CD4-positive, CD25-positive, alpha-beta regulatory T cell (primary cell): ENCODE results near the gene A2ML1. TPM values are rescaled to one million over a fixed set of nuclear protein-coding genes. Genes with fewer than 3 reads are reported as not detected.

ENCODE experiments used
- ATAC-seq, 2 donors: fragments of 150-1000 bp; cut with Tn5 transposase; one replicate each; pipeline ENCODE4 v1.10.0; 2021; ENCODE audit warnings: low read depth in 2 of 2, moderate number of reproducible peaks in 2 of 2, moderate library complexity in 1 of 2
- DNase-seq, 3 donors: peaks; one replicate each; pipeline versions ENCODE4 v3.0.0 to v3.0.0-alpha.2; 2012 to 2022; ENCODE audit warnings: mixed read lengths in 1 of 3
- H3K27ac ChIP-seq: one replicate; pipeline ENCODE4 v1.7.0; 2013; ENCODE audit warnings: mild to moderate bottlenecking, low read length; ENCODE audit not compliant: insufficient read depth, poor library complexity, severe bottlenecking
- H3K27me3 ChIP-seq: one replicate; pipeline ENCODE4 v1.7.0; 2013; ENCODE audit warnings: low read length; ENCODE audit not compliant: control insufficient read depth, insufficient read depth
- H3K36me3 ChIP-seq: one replicate; pipeline ENCODE4 v1.7.0; 2013; ENCODE audit warnings: mild to moderate bottlenecking, low read length, moderate library complexity; ENCODE audit not compliant: control insufficient read depth, insufficient read depth
- H3K4me1 ChIP-seq: 2 replicates; pipeline ENCODE4 v1.7.0; 2013; ENCODE audit warnings: mild to moderate bottlenecking, low read length; ENCODE audit not compliant: insufficient read depth, control insufficient read depth, poor library complexity, severe bottlenecking
- H3K4me3 ChIP-seq: one replicate; pipeline ENCODE4 v1.7.0; 2013; ENCODE audit warnings: low read depth, mild to moderate bottlenecking, low read length, moderate library complexity
- H3K9me3 ChIP-seq, 2 experiments: 1 replicate in 1 of 2; 2 replicates in 1 of 2; pipeline ENCODE4 v1.7.0; 2013; ENCODE audit warnings: low read length in 2 of 2, mild to moderate bottlenecking in 1 of 2, moderate library complexity in 1 of 2; ENCODE audit not compliant: control insufficient read depth in 2 of 2
- H3K27ac Mint-ChIP-seq, 3 donors: one replicate each; pipeline ENCODE4 v1.8.0; 2020 to 2022; ENCODE audit warnings: mild to moderate bottlenecking in 3 of 3, mixed read lengths in 3 of 3, moderate library complexity in 2 of 3
- H3K27me3 Mint-ChIP-seq: one replicate; pipeline ENCODE4 v1.8.0; 2022; ENCODE audit warnings: mild to moderate bottlenecking, mixed read lengths
- H3K36me3 Mint-ChIP-seq: one replicate; pipeline ENCODE4 v1.8.0; 2020; ENCODE audit warnings: mixed read lengths
- H3K4me1 Mint-ChIP-seq, 4 donors: one replicate each; pipeline ENCODE4 v1.8.0; 2020 to 2022; ENCODE audit warnings: mixed read lengths in 4 of 4, mild to moderate bottlenecking in 1 of 4
- H3K4me3 Mint-ChIP-seq, 4 donors: one replicate each; pipeline ENCODE4 v1.8.0; 2020 to 2022; ENCODE audit warnings: mild to moderate bottlenecking in 4 of 4, mixed read lengths in 4 of 4, moderate library complexity in 3 of 4
- H3K9me3 Mint-ChIP-seq, 7 donors: one replicate each; pipeline ENCODE4 v1.8.0; 2020 to 2022; ENCODE audit warnings: mixed read lengths in 7 of 7, mild to moderate bottlenecking in 3 of 7, moderate library complexity in 2 of 7
- polyA plus RNA-seq, 4 donors: library from polyadenylated mRNA; unstranded; fragments of 300-500 nt; fragmentation: Illumina TruSeq; gene quantifications; one replicate each; pipeline ENCODE4 v1.2.3, GENCODE V29; 2021
- total RNA-seq: library from RNA; stranded (reverse); gene quantifications from one replicate; pipeline ENCODE4 v1.2.3, GENCODE V29; 2022

The A2ML1 gene
- total RNA-seq (not detected), polyA plus RNA-seq (not detected)

GRCh38 chr12:8822298-8822697 lies at the start of gene A2ML1:
TSS of gene A2ML1 (plus strand) at chr12:8822621. CDS start at chr12:8822652, 31 bp downstream.
- Histone ChIP-seq H3K27me3 (no peaks in the 10 kb centered on the region), H3K27ac (no peak within 1 kb of the TSS), H3K36me3 (no peaks in the 10 kb centered on the region), H3K4me3 (no peak within 1 kb of the TSS), H3K9me3 (no peaks in the 10 kb centered on the region), H3K4me1 (no peaks in the 10 kb centered on the region)
- ATAC-seq (no peak), DNase-seq (no peak)
- Mint-ChIP-seq H3K4me3 (no peak within 1 kb of the TSS), H3K9me3 (peaks cover 0 to 3% (median 0%) of the 10 kb centered on the region in 7 donors), H3K4me1 (peaks cover 0 to under 1% (median 0%) of the 10 kb centered on the region in 4 donors), H3K36me3 (no peaks in the 10 kb centered on the region), H3K27me3 (peaks cover 13% of the 10 kb centered on the region), H3K27ac (no peak within 1 kb of the TSS)

- Mint-ChIP-seq H3K9me3 (no peaks in the 10 kb centered on the region), H3K4me1 (peaks cover 0 to 5% (median 0%) of the 10 kb centered on the region in 4 donors), H3K27ac (no peak overlapping the region), H3K36me3 (peaks cover 9% of the 10 kb centered on the region), H3K27me3 (no peaks in the 10 kb centered on the region), H3K4me3 (no peak overlapping the region)
- no peak overlapping the region for H3K4me3 ChIP-seq
- no peaks in the 10 kb centered on the region for H3K4me1 ChIP-seq
- no peaks in the 10 kb centered on the region for H3K36me3 ChIP-seq
- no peaks in the 10 kb centered on the region for H3K9me3 ChIP-seq
- H3K27me3 ChIP-seq: no peaks in the 10 kb centered on the region
- DNase-seq: no peak
- no peak overlapping the region for H3K27ac ChIP-seq
- ATAC-seq: no peak
These were observed 49.0 kb upstream of the A2ML1 start for GRCh38 chr12:8773461-8773860.

GRCh38 chr12:8779281-8779680 lies 43.1 kb upstream of the A2ML1 start:
- Histone ChIP-seq H3K36me3 (no peaks in the 10 kb centered on the region), H3K27ac (no peak overlapping the region), H3K4me1 (no peaks in the 10 kb centered on the region), H3K9me3 (no peaks in the 10 kb centered on the region), H3K27me3 (no peaks in the 10 kb centered on the region), H3K4me3 (no peak overlapping the region)
- ATAC-seq (no peak), DNase-seq (no peak)
- no peaks in the 10 kb centered on the region for H3K9me3 Mint-ChIP-seq
- no peaks in the 10 kb centered on the region for H3K27me3 Mint-ChIP-seq
- no peak overlapping the region for H3K4me3 Mint-ChIP-seq
- peaks cover 8% of the 10 kb centered on the region for H3K36me3 Mint-ChIP-seq
- peaks cover 0 to 5% (median 0%) of the 10 kb centered on the region in 4 donors for H3K4me1 Mint-ChIP-seq
- H3K27ac Mint-ChIP-seq: no peak overlapping the region

- H3K27ac Mint-ChIP-seq: no peak overlapping the region
- no peak for DNase-seq
- no peaks in the 10 kb centered on the region for H3K9me3 ChIP-seq
- H3K36me3 Mint-ChIP-seq: peaks cover 5% of the 10 kb centered on the region
- no peak overlapping the region for H3K4me3 ChIP-seq
- no peak overlapping the region for H3K4me3 Mint-ChIP-seq
- no peak overlapping the region for H3K27ac ChIP-seq
- no peaks in the 10 kb centered on the region for H3K4me1 ChIP-seq
- H3K4me1 Mint-ChIP-seq: peaks cover 0 to 5% (median 0%) of the 10 kb centered on the region in 4 donors
- H3K27me3 ChIP-seq: no peaks in the 10 kb centered on the region
- ATAC-seq: no peak
- H3K9me3 Mint-ChIP-seq: no peaks in the 10 kb centered on the region
- H3K27me3 Mint-ChIP-seq: no peaks in the 10 kb centered on the region
- no peaks in the 10 kb centered on the region for H3K36me3 ChIP-seq
These were observed 42.6 kb upstream of the A2ML1 start for GRCh38 chr12:8779862-8780261.

GRCh38 chr12:8780389-8780788 lies 42.0 kb upstream of the A2ML1 start:
- H3K9me3 Mint-ChIP-seq: no peaks in the 10 kb centered on the region
- ATAC-seq: no peak

GRCh38 chr12:8781381-8782127 lies 40.9 kb upstream of the A2ML1 start:
- no peaks in the 10 kb centered on the region for H3K27me3 Mint-ChIP-seq
- Histone ChIP-seq H3K27ac (no peak overlapping the region), H3K4me3 (no peak overlapping the region), H3K27me3 (no peaks in the 10 kb centered on the region), H3K9me3 (no peaks in the 10 kb centered on the region), H3K4me1 (no peaks in the 10 kb centered on the region), H3K36me3 (no peaks in the 10 kb centered on the region)
- H3K27ac Mint-ChIP-seq: no peak overlapping the region
- ATAC-seq (no peak), DNase-seq (no peak)
- peaks cover 5% of the 10 kb centered on the region for H3K36me3 Mint-ChIP-seq
- H3K4me1 Mint-ChIP-seq: peaks cover 0 to 5% (median 0%) of the 10 kb centered on the region in 4 donors
- H3K4me3 Mint-ChIP-seq: no peak overlapping the region
- peaks cover 0 to 2% (median 0%) of the 10 kb centered on the region in 7 donors for H3K9me3 Mint-ChIP-seq

More at GRCh38 chr12:8780389-8780788, 42.0 kb upstream of the A2ML1 start:
- peak in 1 of 3 donors; percentile 35 for DNase-seq
- H3K4me1 Mint-ChIP-seq: peaks cover 0 to 5% (median 0%) of the 10 kb centered on the region in 4 donors
- no peak overlapping the region for H3K4me3 ChIP-seq
- H3K27ac Mint-ChIP-seq: no peak overlapping the region
- H3K9me3 ChIP-seq: no peaks in the 10 kb centered on the region
- no peaks in the 10 kb centered on the region for H3K27me3 Mint-ChIP-seq
- no peak overlapping the region for H3K4me3 Mint-ChIP-seq
- peaks cover 5% of the 10 kb centered on the region for H3K36me3 Mint-ChIP-seq
- H3K36me3 ChIP-seq: no peaks in the 10 kb centered on the region
- H3K4me1 ChIP-seq: no peaks in the 10 kb centered on the region
- no peak overlapping the region for H3K27ac ChIP-seq
- no peaks in the 10 kb centered on the region for H3K27me3 ChIP-seq

GRCh38 chr12:8784290-8784888 lies 38.0 kb upstream of the A2ML1 start:
- ATAC-seq (no peak), DNase-seq (no peak)
- Histone ChIP-seq H3K4me3 (no peak overlapping the region), H3K27me3 (no peaks in the 10 kb centered on the region), H3K27ac (no peak overlapping the region), H3K36me3 (no peaks in the 10 kb centered on the region), H3K9me3 (no peaks in the 10 kb centered on the region), H3K4me1 (no peaks in the 10 kb centered on the region)
- Mint-ChIP-seq H3K36me3 (no peaks in the 10 kb centered on the region), H3K4me3 (no peak overlapping the region), H3K4me1 (peaks cover 0 to 5% (median 2%) of the 10 kb centered on the region in 4 donors), H3K27me3 (no peaks in the 10 kb centered on the region), H3K27ac (peak overlapping the region in 1 of 3 donors; percentile 46), H3K9me3 (peaks cover 0 to 2% (median 0%) of the 10 kb centered on the region in 7 donors)
